Subcutaneous adipose tissue (tissue), 4 donors: Measurements from ENCODE around the gene PALS1. TPM values are rescaled to one million over a fixed set of nuclear protein-coding genes. Genes with fewer than 3 reads are reported as not detected.

Source experiments
- total RNA-seq, 4 donors: library from RNA; depleted of rRNA; stranded (reverse); fragments of >200 nt; gene quantifications; one replicate each; pipeline ENCODE4 v1.1.0, GENCODE V29; 2016
- TF ChIP-seq, protein P1 (sequence below): fragments of 450-650 bp; IDR thresholded peaks from one replicate; pipeline ENCODE4 v1.5.1; 2016; ENCODE audit warnings: low read depth, mild to moderate bottlenecking, control low read depth, antibody characterized with exemption, moderate library complexity

Gene PALS1
- total RNA-seq, 4 donors from 2014 or later = 18.5 to 21.8 (median 20.3) TPM

DNA sequence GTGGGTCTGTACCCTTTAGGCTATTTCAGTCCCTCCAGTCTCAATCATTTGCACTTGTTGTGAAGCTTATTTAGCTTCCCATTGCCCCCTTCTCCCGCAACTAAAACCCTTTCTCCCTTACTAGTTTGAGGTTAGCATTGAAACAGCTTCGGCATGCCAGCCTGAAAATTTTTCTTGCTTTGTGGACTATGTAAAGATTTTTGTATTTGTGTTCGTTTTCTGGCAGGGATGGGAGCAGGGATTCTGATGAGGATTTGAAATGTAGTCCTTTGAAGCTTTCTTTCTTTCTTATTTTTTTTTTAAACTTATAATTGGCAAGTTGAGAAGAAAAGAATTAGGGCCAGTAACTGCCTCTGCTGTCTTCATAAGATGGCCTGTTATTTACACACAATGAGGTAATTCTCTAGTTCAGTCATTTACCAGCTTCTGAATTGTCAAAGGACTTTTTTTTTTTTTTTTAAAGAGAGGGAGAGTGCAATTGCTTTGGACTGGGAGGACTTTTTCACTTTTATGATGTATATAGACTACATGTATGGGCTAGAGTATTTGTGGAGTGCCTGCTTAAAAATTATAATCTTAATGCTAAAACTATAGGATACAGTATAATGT is 29.0 kb downstream of the PALS1 start:
- TF ChIP-seq, protein P1, sequence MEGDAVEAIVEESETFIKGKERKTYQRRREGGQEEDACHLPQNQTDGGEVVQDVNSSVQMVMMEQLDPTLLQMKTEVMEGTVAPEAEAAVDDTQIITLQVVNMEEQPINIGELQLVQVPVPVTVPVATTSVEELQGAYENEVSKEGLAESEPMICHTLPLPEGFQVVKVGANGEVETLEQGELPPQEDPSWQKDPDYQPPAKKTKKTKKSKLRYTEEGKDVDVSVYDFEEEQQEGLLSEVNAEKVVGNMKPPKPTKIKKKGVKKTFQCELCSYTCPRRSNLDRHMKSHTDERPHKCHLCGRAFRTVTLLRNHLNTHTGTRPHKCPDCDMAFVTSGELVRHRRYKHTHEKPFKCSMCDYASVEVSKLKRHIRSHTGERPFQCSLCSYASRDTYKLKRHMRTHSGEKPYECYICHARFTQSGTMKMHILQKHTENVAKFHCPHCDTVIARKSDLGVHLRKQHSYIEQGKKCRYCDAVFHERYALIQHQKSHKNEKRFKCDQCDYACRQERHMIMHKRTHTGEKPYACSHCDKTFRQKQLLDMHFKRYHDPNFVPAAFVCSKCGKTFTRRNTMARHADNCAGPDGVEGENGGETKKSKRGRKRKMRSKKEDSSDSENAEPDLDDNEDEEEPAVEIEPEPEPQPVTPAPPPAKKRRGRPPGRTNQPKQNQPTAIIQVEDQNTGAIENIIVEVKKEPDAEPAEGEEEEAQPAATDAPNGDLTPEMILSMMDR = no peak

DNA sequence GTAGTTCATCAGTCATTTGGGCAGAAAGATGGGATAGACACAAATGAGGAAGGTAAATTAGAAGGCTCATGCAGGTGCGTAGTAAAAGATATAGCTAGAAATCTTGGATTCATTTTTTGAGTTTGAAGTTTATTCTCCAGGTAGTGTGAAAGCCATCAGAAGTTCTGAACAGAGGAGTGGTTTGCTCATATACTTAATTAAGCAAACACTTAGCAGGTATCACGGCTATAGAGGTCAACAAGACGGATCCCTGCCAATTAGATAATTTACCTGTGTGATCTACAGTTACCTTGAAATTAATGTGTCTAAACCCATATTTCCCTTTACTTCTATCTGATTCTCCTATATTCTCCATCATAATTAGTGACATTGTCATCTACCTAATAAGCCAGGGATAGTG is 29.7 kb downstream of the PALS1 start:
- TF ChIP-seq, protein P1 = no peak

DNA sequence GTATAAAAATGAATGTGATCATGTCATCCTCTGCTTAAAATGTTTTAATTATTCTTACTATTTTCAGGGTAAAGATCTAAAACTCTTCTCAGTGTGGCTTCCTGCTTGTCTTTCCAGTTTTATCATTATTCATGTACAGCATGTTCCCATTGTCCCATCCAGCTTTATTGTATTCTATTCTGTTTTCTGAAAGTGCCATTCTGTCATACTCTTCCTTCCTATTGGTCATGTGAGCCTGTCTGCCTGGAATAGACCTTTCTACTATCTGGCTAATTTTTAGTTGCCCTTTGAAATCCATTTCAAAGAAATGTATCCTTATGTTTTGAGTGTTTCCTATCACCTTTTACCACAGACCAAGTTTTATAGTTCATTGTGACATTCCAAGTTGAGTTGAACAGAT is 34.9 kb downstream of the PALS1 start:
- TF ChIP-seq, protein P1 = no peak

DNA sequence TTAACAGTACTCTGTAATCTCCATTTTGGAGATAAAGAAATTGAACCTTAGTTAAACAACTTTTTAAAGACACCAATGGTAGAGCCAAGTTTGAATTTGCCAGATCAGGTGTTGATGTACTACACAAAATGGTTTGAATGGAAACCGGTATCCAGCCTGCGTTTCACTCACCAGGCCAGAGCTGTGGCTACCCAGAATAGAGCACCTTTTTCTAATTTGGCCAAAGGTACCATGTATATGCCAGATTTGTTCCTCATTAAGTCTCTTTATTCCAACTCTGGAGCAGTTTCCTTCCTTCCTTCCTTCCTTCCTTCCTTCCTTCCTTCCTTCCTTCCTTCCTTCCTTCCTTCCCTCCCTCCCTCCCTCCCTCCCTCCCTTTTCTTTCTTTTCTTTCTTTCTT is 39.3 kb downstream of the PALS1 start:
- TF ChIP-seq, protein P1 = no peak

DNA sequence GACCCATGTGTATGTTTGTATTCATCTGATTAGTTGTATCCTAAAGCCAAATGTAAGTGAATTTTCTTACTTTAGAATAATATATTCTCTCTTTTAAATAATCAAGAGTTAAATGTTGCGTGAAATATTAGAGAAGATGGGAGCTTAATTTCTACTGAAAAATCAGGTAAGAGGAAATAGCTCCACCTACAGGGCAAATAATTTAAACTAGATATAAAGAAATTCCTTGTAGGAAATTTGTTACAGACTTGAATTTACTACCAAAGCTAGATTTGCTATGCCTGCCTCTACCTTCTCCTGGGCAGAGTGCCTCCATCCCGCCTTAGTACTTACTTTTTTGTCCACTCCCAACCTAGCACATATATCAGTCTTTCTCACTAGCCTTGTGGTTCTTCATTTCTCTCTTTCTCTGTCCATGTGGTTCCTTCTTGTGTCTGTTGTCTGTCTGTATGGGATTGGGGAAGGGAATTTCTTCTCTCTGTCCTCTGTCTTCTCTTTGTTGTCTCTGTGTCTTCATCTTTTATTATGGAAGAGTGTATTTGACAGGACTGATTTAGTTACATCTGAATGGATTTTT is 44.7 kb downstream of the PALS1 start:
- TF ChIP-seq, protein P1 = no peak

Other genes with a start within 250 kb of the PALS1 start
- not detected for gene GARIN2, start 52.0 kb upstream of the PALS1 start, total RNA-seq
- gene ATP6V1D, start 118.4 kb downstream of the PALS1 start, total RNA-seq = 10 to 100 TPM; 52.6 to 91.1 (median 62.7) TPM
- 10 to 100 TPM; 48.3 to 81.0 (median 79.5) TPM for gene EIF2S1, start 118.9 kb downstream of the PALS1 start, total RNA-seq
- 1 to 10 TPM in 2 of 4 donors, under 1 TPM in 1, not detected in 1; 0.49 to 4.9 (median 1.8) TPM for gene PLEK2, start 170.7 kb downstream of the PALS1 start, total RNA-seq
- gene TMEM229B, start 247.3 kb downstream of the PALS1 start, total RNA-seq = 10 to 100 TPM in 1 of 4 donors, 1 to 10 TPM in 2, not detected in 1; 1.4 to 10.2 (median 2.2) TPM